Measurements from ENCODE around the gene ZFPL1. TPM values are rescaled to one million over a fixed set of nuclear protein-coding genes. Genes with fewer than 3 reads are reported as not detected.

The ZFPL1 gene
- total RNA-seq, 2 donors from 2014 or later: 61.6 to 62.6 TPM

DNA sequence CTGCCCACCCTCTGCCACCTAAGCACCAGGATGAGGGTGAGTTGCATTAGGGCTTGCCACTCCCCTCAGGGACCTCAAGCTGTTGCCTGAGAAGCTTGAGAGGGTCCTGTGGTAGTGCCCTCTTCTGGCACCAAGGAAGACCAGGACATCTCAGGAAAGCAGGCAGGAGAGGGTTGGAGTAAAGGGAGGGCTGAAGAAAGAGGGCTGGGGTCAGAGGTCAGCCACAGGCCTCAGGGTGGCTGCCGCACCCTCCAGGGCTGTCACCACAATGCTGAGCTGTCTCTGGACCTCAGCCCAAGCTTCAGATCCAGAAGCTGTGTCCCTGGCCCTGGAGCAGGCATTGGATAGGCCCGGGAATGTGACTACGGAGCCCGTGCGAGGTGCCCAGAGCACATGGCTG, 39.0 kb upstream of the ZFPL1 start:
- H3K27ac ChIP-seq: no peak overlapping the region
- intact Hi-C loops (cut with DNase I): no loop called here
- no peak overlapping the region for H3K4me3 ChIP-seq
- H3K9me3 ChIP-seq: no peaks in the 10 kb centered on the region
- TF ChIP-seq POLR2A (IDR thresholded peaks at IDR 0.05) (no peak), POLR2AphosphoS5 (IDR thresholded peaks at IDR 0.05) (no peak)
- TF ChIP-seq, protein P1, sequence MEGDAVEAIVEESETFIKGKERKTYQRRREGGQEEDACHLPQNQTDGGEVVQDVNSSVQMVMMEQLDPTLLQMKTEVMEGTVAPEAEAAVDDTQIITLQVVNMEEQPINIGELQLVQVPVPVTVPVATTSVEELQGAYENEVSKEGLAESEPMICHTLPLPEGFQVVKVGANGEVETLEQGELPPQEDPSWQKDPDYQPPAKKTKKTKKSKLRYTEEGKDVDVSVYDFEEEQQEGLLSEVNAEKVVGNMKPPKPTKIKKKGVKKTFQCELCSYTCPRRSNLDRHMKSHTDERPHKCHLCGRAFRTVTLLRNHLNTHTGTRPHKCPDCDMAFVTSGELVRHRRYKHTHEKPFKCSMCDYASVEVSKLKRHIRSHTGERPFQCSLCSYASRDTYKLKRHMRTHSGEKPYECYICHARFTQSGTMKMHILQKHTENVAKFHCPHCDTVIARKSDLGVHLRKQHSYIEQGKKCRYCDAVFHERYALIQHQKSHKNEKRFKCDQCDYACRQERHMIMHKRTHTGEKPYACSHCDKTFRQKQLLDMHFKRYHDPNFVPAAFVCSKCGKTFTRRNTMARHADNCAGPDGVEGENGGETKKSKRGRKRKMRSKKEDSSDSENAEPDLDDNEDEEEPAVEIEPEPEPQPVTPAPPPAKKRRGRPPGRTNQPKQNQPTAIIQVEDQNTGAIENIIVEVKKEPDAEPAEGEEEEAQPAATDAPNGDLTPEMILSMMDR (IDR thresholded peaks at IDR 0.05): no peak
- 88% methylated on average over 5 of the region's 5 CpGs for WGBS
- H3K4me1 ChIP-seq (replicated peaks): peaks cover 5% of the 10 kb centered on the region
- H3K36me3 ChIP-seq: no peaks in the 10 kb centered on the region
- no peaks in the 10 kb centered on the region for H3K27me3 ChIP-seq (replicated peaks; ENCODE audit: insufficient read depth)
- DNase-seq (ENCODE audit: low spot score): no peak

DNA sequence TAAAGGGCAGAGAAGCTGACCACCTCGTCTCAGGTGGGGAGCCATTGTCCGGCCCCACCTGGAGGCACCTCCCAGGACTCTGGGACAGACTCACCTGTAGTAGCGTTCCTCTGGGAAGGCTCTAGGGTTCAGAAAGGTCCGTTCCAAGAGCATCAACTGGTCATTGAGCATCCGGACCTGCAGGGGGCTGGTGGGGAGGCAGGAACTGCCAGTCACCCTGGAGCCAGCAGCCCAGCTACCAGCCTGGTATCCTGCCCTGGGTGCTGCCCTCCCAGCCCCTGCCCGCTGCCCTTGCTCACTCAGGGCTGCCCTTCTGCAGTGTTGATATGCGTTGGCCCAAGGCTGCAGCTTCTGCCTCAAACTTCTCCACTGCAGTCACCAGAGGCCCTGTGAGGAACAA, 38.3 kb upstream of the ZFPL1 start:
- H3K36me3 ChIP-seq: no peaks in the 10 kb centered on the region
- H3K9me3 ChIP-seq: no peaks in the 10 kb centered on the region
- H3K4me1 ChIP-seq (replicated peaks): no peaks in the 10 kb centered on the region
- no peaks in the 10 kb centered on the region for H3K27me3 ChIP-seq (replicated peaks; ENCODE audit: insufficient read depth)
- no peak overlapping the region for H3K4me3 ChIP-seq
- intact Hi-C loops (cut with DNase I): no loop called here
- DNase-seq (ENCODE audit: low spot score): no peak
- H3K27ac ChIP-seq: no peak overlapping the region
- 90% methylated on average over 6 of the region's 7 CpGs for WGBS
- TF ChIP-seq POLR2A (IDR thresholded peaks at IDR 0.05) (no peak), POLR2AphosphoS5 (IDR thresholded peaks at IDR 0.05) (no peak)
- TF ChIP-seq, protein P1 (IDR thresholded peaks at IDR 0.05): no peak

DNA sequence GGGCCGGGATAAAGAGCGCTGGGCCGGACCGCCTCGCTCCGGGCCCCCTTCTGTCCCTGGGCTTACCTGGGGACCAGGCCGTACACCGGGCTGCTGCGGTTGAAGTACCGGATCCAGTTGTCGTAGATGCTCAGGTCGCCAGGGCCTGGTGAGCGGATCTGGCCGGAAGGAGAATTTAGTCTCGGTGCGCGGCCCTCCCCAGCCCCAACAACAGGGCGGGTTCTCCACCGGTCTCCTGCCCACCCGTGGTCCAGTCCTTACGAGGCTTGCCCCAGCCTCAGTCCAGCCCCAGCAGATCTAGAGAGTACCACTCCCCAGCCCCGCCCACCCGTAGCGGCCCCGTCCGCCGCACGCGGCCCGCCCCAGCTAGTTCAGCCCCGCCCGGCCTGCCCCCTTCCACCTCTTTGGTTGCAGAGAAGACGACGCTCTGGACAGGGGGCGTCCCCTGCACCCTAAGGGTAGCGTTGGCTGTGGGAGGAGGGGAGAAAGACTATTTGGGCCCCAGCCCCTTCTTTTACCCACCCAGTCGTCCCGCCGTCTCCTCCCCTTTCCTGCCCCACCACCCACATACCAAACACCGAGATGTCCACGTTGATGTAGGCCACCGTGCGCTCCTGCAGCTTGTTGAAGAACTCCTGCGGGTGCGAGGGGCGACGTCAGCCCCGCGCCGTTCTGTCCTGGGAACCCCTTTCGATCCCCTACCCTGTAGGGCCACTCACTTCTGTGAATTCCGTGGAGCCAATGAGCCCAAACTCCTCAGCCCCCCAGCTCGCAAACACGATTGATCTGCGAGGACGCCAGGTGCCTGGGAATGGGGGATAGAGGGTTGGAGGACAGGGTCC, 36.2 kb upstream of the ZFPL1 start:
- intact Hi-C loops (cut with DNase I): no loop called here

DNA sequence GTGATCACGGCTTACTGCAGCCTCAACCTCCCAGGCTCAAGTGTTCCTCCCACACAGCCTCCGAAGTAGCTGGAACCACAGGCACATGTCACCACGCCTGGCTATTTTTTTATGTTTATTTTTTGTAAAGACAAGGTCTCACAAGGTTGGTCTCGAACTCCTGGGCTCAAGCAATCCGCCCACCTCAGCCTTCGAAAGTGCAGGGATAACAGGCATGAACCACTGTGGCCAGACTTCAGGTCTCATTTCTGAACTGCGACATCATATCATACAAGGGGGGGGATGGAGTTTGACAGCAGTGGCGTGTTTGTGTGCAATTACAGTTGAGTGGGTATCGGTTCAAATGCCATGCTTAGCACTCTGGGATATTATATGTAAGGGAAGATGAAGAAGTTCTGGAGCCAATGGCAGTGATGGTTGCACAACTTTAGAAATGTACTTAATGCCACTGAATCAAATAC, 32.6 kb upstream of the ZFPL1 start:
- DNase-seq (ENCODE audit: low spot score): no peak
- no peak overlapping the region for H3K27ac ChIP-seq
- no peak overlapping the region for H3K4me3 ChIP-seq
- H3K4me1 ChIP-seq (replicated peaks): no peaks in the 10 kb centered on the region
- WGBS: 84% methylated on average over 9 of the region's 9 CpGs
- TF ChIP-seq, protein P1 (IDR thresholded peaks at IDR 0.05): no peak
- no peak for TF ChIP-seq POLR2A (IDR thresholded peaks at IDR 0.05)
- no peak for TF ChIP-seq POLR2AphosphoS5 (IDR thresholded peaks at IDR 0.05)
- H3K36me3 ChIP-seq: no peaks in the 10 kb centered on the region
- intact Hi-C loops (cut with DNase I): no loop called here
- H3K9me3 ChIP-seq: no peaks in the 10 kb centered on the region
- H3K27me3 ChIP-seq (replicated peaks; ENCODE audit: insufficient read depth): no peaks in the 10 kb centered on the region

More for the DNA sequence above, 36.2 kb upstream of the ZFPL1 start:
- Histone ChIP-seq H3K27ac (peak overlapping the region; percentile 15 to 51), H3K9me3 (no peaks in the 10 kb centered on the region), H3K4me3 (peak overlapping the region; percentile 34 to 37), H3K27me3 (replicated peaks; ENCODE audit: insufficient read depth) (no peaks in the 10 kb centered on the region), H3K36me3 (no peaks in the 10 kb centered on the region), H3K4me1 (replicated peaks) (no peaks in the 10 kb centered on the region)
- WGBS: 13% methylated on average over 56 of the region's 56 CpGs
- TF ChIP-seq POLR2AphosphoS5 (IDR thresholded peaks at IDR 0.05) (no peak), POLR2A (IDR thresholded peaks at IDR 0.05) (no peak)
- TF ChIP-seq, protein P1 (IDR thresholded peaks at IDR 0.05): no peak
- no peak for DNase-seq (ENCODE audit: low spot score)
